Left lobe of liver (tissue), 2 donors: Measurements from ENCODE around the gene PLCH1. TPM values are rescaled to one million over a fixed set of nuclear protein-coding genes. Genes with fewer than 3 reads are reported as not detected.

Source experiments
- ATAC-seq: fragments of 200-7000 bp; cut with Tn5 transposase; one replicate; pipeline ENCODE4 v1.9.1; 2020; ENCODE audit warnings: mild to moderate bottlenecking, moderate library complexity
- DNase-seq: peaks from one replicate; pipeline ENCODE4 v3.0.0-alpha.2; 2020; ENCODE audit warnings: low spot score
- total RNA-seq: library from RNA; stranded (reverse); gene quantifications from one replicate; pipeline ENCODE4 v1.2.1, GENCODE V29; 2021
- donor health status: DM: no; HTN: no; CAD: no; lungs with moderate emphysema.
- donor health status: DM: no; HTN: yes; CAD: no.

The PLCH1 gene
- total RNA-seq, 1 donor from 2014 or later = 0.08 TPM

DNA sequence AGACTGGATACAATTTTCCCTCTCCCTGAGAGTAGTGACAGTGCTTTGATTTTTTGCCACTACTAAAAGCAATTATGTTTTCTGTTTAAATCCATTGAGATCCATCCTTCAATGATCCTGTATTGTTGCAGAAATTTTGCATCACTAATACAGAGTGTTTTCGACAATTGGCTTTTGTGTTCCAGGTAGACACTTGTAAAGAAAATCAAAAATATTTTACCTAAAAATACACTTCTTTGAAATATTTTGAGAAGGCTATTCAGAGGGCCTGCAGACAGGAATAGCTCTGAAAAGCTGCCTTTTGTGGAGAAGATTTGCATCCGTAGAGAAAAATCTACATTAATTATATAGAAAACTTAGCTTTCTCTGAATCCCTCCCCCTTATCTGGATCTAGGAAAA lies 384.6 kb downstream of the PLCH1 start:
- ATAC-seq (no peak), DNase-seq (no peak)

GRCh38 chr3:155356594-155357370 lies 388.1 kb downstream of the PLCH1 start:
- DNase-seq (no peak), ATAC-seq (no peak)

DNA sequence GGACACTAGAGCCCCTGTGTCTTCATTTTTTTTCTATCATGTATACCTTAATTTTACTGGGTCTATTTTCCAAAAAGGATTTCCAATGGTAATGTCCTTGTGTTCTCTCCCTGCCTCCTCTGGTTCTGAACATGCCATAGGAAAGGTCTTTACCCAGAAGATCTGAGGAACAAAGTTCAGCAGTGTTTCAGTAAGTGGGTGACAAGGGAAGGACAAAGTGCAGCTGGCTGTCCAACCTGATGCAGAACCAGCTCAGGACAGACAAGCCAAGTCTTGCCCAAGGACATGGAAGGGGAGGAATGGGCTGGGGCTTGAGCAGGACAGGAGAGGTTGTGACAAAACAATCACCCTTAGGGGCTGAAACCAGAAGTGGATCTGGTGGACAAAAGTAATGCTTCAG lies 390.2 kb downstream of the PLCH1 start:
- DNase-seq (peak; percentile 76), ATAC-seq (peak; percentile 93)

GRCh38 chr3:155352900-155353490 lies 391.9 kb downstream of the PLCH1 start:
- ATAC-seq (peak; percentile 72), DNase-seq (no peak)

DNA sequence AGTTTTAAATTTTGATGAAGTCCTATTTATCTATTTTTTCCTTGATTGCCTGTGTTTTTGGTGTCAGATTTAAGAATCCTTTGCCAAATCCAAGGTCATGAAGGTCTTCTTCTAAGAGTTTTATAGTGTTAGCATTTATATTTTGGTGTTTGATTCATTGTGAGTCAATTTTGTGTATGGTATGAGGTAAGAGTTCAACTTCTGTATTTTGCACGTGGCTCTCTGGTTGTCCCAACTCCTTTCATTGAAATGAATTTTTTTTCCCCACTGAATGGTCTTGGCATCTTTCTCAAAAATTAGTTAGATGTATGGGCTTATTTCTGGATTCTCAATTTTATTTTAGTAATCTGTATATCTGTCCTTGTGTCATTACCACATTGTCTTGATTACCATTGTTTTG lies 394.3 kb downstream of the PLCH1 start:
- ATAC-seq = no peak

GRCh38 chr3:155347901-155348300 lies 397.0 kb downstream of the PLCH1 start:
- ATAC-seq = no peak
- no peak for DNase-seq

More for the DNA sequence above, 394.3 kb downstream of the PLCH1 start:
- no peak for DNase-seq

DNA sequence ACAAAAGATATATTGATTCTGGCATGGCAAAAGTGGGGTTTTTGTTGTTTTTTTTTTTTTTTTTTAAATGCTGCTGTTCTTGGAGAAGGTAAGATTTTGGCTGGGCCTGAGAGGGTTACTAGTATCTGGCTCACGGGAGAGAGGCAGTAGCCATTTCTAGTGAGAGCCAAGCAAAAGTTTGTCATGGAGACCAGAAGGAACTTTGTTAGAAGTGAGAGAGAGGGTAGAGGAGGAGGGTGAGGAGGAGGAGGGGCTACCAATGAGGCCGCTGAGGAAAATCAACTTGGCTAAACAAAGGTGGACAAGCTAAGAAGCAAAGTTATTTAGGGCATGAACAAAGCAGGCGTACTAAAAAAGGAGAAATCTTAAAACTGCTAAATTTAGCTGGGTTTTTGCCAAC lies 402.5 kb downstream of the PLCH1 start:
- DNase-seq (no peak), ATAC-seq (no peak)

DNA sequence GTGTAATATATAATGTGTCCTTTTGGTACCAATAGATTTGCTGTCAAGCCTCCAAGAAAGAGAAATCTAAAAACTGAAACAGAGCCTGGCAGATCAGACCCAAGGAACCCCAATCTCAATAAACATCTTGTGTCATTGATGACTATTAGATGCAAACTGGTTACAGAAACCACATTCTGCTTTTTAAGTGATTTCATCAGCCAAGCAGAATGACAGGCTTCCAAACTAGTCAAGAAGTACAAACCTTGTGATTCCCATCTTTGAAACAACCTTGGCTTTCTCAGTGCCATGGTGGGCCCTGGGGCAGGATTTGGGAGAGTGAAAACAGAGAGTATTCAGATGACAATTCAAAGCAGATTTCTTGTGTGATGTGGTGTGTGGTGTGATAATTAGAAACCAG lies 405.8 kb downstream of the PLCH1 start:
- DNase-seq (no peak), ATAC-seq (no peak)

- DNase-seq = no peak
- ATAC-seq = no peak
These were observed 409.0 kb downstream of the PLCH1 start for GRCh38 chr3:155335724-155336354.

GRCh38 chr3:155334914-155335723 lies 409.8 kb downstream of the PLCH1 start:
- DNase-seq (no peak), ATAC-seq (no peak)

- no peak for DNase-seq
- no peak for ATAC-seq
These were observed 410.5 kb downstream of the PLCH1 start for GRCh38 chr3:155334215-155334913.

- no peak for ATAC-seq
- no peak for DNase-seq
These were observed 412.2 kb downstream of the PLCH1 start for GRCh38 chr3:155332716-155333115.

DNA sequence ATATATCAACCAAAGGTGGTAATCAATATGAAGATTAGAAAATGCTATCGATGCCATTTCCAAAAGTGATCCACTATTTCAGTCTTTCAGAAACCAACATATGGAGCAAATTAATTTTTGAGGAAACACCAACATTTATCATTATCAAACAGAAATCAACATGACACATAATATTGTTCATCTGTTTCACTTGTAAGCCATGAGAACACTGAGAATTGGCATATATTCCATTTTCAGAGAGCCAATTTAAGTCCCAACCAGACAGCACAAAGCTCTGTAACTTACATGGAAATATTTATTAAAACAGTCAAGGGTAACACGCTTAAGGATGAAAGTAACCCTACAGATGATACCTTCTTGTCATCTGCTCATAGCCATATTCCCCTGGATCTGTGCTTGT lies 413.8 kb downstream of the PLCH1 start:
- no peak for DNase-seq

DNA sequence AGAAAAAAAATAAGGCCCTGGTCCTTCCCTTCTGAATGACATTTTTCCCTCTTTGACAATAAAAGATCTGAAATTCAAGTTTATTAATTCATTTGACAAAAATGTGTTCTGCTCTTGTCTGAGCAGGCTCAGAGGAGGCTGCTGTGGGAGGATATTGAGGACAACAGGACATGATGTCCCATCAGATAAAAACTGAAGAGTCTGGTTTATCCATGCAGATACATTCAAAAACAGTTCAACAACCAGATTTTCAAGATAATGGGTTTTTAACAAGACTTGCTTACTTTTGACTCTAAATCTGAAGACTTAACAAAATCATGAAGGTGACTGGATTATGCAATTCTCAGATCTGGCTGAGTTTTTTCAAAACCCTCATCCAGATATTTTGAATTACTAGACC lies 414.5 kb downstream of the PLCH1 start:
- ATAC-seq (no peak), DNase-seq (no peak)

More for the DNA sequence above, 413.8 kb downstream of the PLCH1 start:
- ATAC-seq = no peak

GRCh38 chr3:155329513-155330048 lies 415.3 kb downstream of the PLCH1 start:
- ATAC-seq (no peak), DNase-seq (no peak)

GRCh38 chr3:155327871-155328270 lies 417.0 kb downstream of the PLCH1 start:
- ATAC-seq (no peak), DNase-seq (no peak)

GRCh38 chr3:155327430-155327829 lies 417.4 kb downstream of the PLCH1 start:
- DNase-seq (no peak), ATAC-seq (no peak)

DNA sequence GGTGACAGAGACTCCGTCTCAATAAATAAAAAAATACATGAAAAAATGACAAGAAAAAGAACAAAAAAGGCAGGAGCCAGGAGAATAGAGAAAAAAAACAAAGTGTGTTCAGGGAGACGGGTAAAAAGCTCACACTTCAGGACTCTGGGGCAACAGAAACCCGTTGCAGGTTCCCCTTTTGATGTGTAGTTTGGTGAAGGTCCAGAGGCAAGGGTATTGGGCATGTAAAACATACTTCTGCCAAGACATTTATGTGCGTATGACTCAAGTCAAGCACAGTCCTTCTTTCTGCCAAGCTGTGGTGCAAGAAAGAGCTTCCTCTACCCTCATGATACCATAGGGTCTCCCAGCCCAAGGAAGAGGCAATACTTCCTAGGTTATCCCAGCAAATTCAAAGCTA lies 418.0 kb downstream of the PLCH1 start:
- no peak for DNase-seq
- no peak for ATAC-seq

DNA sequence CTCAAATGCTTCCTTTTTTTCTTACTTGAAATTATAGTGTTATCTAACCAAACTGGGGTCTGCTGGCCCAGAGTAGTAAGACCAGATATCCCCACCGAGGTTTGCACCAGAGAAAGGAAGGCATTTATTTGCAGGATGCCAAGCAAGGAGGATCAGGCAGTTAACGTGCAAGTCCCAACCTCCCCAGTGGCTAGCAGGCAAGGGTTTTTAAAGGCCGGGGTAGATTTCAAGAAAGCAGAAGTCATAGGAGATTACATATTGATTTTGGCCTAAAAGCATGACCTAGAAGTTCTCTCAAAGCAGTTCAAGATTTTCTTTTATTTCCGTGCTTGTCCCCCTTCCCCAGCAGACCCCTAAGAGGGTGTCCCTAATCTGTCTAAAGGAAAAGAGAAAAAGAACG lies 418.6 kb downstream of the PLCH1 start:
- DNase-seq = no peak
- no peak for ATAC-seq
